ENCODE data around the gene TINAGL1. TPM values are rescaled to one million over a fixed set of nuclear protein-coding genes. Genes with fewer than 3 reads are reported as not detected.

TINAGL1 gene
- total RNA-seq, 1 experiment from 2014 or later, result 2.9 TPM

DNA sequence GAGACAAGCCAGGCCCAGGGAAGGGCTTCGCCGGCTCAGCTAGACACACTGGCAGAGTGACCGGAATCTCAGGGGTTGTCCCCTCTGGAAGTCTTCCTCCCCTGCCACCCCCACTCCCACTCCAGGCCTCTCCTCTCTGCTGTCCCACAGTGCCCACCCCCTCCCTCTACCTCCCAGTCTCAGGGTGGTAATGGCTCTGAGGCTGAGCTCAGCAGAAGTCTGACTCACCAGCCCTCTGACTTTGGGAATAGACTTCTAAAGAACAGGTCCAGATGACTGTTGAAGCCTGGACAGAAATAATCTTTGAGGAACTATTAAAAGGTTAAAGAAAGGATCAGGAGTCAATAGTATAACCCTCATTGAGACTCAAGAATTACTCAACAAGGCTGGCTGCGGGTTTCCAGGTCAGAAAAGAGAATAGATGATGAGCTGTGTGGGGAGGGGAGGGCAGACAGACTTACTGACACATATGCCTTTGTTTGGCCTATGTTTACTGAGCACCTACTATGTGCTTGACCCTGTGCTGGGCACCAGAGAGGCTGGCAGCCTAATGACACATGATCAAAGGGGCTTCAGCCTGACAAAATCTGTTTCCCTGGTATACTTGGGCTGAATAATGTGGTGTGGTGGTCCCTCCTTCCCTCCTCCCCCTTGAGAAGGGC is 49.4 kb downstream of the TINAGL1 start:
- BruUV-seq (replicated peaks), result no TSS peak
- Mint-ChIP-seq H3K27me3 (ENCODE audit: insufficient read depth, unreplicated experiment) (no peaks in the 10 kb centered on the region), H3K4me3 (ENCODE audit: unreplicated experiment) (no peak overlapping the region), H3K4me1 (ENCODE audit: insufficient read depth, unreplicated experiment) (peaks cover 23% of the 10 kb centered on the region), H3K9me3 (ENCODE audit: unreplicated experiment) (no peaks in the 10 kb centered on the region), H3K27ac (ENCODE audit: low read depth, unreplicated experiment) (no peak overlapping the region), H3K36me3 (ENCODE audit: insufficient read depth, unreplicated experiment) (peaks cover 15% of the 10 kb centered on the region)
- intact Hi-C loops (cut with micrococcal nuclease), result no loop called here
- POLR2A ChIA-PET, result interaction anchor here (1.0 to 11.4 kb wide), 5 partner anchors 14 to 130 kb away, joined by 3 to 207 read pairs (median 4); partner anchors contain the start of gene PEF1
- TF ChIP-seq, protein P1, sequence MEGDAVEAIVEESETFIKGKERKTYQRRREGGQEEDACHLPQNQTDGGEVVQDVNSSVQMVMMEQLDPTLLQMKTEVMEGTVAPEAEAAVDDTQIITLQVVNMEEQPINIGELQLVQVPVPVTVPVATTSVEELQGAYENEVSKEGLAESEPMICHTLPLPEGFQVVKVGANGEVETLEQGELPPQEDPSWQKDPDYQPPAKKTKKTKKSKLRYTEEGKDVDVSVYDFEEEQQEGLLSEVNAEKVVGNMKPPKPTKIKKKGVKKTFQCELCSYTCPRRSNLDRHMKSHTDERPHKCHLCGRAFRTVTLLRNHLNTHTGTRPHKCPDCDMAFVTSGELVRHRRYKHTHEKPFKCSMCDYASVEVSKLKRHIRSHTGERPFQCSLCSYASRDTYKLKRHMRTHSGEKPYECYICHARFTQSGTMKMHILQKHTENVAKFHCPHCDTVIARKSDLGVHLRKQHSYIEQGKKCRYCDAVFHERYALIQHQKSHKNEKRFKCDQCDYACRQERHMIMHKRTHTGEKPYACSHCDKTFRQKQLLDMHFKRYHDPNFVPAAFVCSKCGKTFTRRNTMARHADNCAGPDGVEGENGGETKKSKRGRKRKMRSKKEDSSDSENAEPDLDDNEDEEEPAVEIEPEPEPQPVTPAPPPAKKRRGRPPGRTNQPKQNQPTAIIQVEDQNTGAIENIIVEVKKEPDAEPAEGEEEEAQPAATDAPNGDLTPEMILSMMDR (IDR thresholded peaks at IDR 0.05; ENCODE audit: unreplicated experiment), result no peak
- DNase-seq (ENCODE audit: unreplicated experiment), result no peak
- CTCF ChIA-PET, result interaction anchor here (0.6 to 1.5 kb wide), 3 partner anchors 27 to 126 kb away, joined by 3 to 4 read pairs (median 4); no protein-coding TSS in a partner anchor

DNA sequence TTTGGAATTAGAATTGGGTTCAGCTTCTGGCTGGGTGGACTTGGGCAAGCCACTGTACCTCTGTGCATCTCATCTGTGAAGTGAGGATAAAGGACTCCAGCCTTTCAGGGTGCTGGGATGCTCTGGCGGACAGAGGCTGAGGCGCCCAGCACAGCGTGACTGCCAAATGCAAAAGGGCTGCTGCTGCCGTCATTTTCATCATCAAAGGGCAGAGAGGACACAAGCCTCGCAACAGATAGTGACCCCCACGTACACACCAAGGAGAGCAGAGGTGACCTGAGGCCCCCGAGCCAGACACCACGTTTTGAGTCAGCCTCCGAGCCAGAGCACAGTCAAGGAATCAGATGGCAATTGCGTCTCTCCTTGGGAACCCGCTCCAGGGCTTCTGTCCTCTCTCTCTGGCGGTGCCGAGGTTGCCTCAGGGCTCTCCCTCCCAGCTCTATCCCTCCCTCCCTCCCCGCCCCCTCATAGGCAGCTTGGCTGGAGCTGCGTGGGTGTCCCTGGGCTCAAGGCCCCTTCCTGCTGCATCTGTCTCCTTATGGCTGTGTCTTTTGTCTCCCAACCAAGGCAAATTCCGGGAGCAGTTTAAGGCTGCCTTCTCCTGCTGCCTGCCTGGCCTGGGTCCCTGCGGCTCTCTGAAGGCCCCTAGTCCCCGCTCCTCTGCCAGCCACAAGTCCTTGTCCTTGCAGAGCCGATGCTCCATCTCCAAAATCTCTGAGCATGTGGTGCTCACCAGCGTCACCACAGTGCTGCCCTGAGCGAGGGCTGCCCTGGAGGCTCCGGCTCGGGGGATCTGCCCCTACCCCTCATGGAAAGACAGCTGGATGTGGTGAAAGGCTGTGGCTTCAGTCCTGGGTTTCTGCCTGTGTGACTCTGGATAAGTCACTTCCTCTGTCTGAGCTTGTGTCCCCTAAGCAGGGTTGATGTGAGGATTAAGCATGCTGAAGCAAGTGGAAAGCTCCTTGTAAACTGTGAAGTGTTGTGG is 50.2 kb downstream of the TINAGL1 start:
- peak overlapping the region; percentile 89 for H3K27ac Mint-ChIP-seq (ENCODE audit: low read depth, unreplicated experiment)
- intact Hi-C loops (cut with micrococcal nuclease), result no loop called here
- CTCF ChIA-PET, result interaction anchor here (0.6 to 1.1 kb wide), 3 partner anchors 8 to 134 kb away, joined by 3 to 5 read pairs (median 5); no protein-coding TSS in a partner anchor
- TF ChIP-seq, protein P1 (IDR thresholded peaks at IDR 0.05; ENCODE audit: unreplicated experiment), result no peak
- peaks cover 23% of the 10 kb centered on the region for H3K36me3 Mint-ChIP-seq (ENCODE audit: insufficient read depth, unreplicated experiment)
- H3K9me3 Mint-ChIP-seq (ENCODE audit: unreplicated experiment), result no peaks in the 10 kb centered on the region
- peaks cover 23% of the 10 kb centered on the region for H3K4me1 Mint-ChIP-seq (ENCODE audit: insufficient read depth, unreplicated experiment)
- no peaks in the 10 kb centered on the region for H3K27me3 Mint-ChIP-seq (ENCODE audit: insufficient read depth, unreplicated experiment)
- POLR2A ChIA-PET, result interaction anchor here (0.8 to 11.4 kb wide), 7 partner anchors 13 to 95 kb away, joined by 3 to 207 read pairs (median 3); partner anchors contain the start of gene PEF1
- no TSS peak for BruUV-seq (replicated peaks)
- H3K4me3 Mint-ChIP-seq (ENCODE audit: unreplicated experiment), result no peak overlapping the region
- no peak for DNase-seq (ENCODE audit: unreplicated experiment)

DNA sequence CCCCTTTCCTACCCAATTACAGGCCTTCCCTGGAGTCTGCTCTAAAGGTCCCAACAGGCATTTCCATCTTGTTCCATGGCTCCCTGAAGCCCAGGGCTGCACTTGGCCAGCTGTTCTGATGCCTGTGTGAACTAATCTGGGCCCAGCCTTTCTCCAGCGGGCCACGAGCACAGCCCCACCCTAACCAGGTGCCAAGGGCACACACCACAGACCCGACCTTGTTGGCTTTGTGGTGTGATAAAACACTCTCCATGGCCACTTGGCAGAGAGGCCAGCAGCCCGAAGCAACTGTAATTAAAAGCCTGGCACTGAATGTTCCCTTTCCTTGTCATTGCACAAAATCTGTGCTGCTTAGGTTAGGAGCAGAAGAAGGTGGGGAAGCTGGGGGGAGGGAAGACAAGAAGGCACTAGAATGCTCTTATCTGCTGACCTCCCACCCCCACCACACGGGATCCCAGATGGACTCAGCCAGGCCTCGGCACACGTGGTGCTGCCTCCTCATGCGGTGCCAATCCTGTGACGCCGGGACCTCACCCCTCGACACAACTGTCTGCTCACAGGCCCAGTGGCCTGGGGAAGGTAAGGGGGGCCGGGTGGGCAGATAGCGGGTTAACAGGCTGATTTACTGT is 51.1 kb downstream of the TINAGL1 start:
- H3K27ac Mint-ChIP-seq (ENCODE audit: low read depth, unreplicated experiment), result peak overlapping the region; percentile 89
- H3K27me3 Mint-ChIP-seq (ENCODE audit: insufficient read depth, unreplicated experiment), result no peaks in the 10 kb centered on the region

More for the DNA sequence above, 51.1 kb downstream of the TINAGL1 start:
- no peak overlapping the region for H3K4me3 Mint-ChIP-seq (ENCODE audit: unreplicated experiment)
- peaks cover 32% of the 10 kb centered on the region for H3K36me3 Mint-ChIP-seq (ENCODE audit: insufficient read depth, unreplicated experiment)
- ChIA-PET POLR2A (interaction anchor here (0.8 to 11.4 kb wide), 8 partner anchors 9 to 96 kb away, joined by 3 to 207 read pairs (median 4); partner anchors contain the start of gene PEF1), CTCF (interaction anchor here (0.9 to 1.1 kb wide), 2 partner anchors 9 to 34 kb away, joined by 5 read pairs; no protein-coding TSS in a partner anchor)
- BruUV-seq (replicated peaks), result no TSS peak
- no peak for DNase-seq (ENCODE audit: unreplicated experiment)
- TF ChIP-seq, protein P1 (IDR thresholded peaks at IDR 0.05; ENCODE audit: unreplicated experiment), result no peak
- intact Hi-C loops (cut with micrococcal nuclease), result no loop called here
- peaks cover 23% of the 10 kb centered on the region for H3K4me1 Mint-ChIP-seq (ENCODE audit: insufficient read depth, unreplicated experiment)
- no peaks in the 10 kb centered on the region for H3K9me3 Mint-ChIP-seq (ENCODE audit: unreplicated experiment)
